ENCODE results near the gene MUC5B. TPM values are rescaled to one million over a fixed set of nuclear protein-coding genes. Genes with fewer than 3 reads are reported as not detected.

Gene MUC5B
- total and polyA plus RNA-seq, 2 of the 13 experiments (the other 11 are each of a cell fraction or from before 2014, with no cell fraction given): 0.01 TPM; not detected in 1

- H3K9ac ChIP-seq (ENCODE audit: insufficient read depth, low read depth, low read length): no peak overlapping the region
- no peak for ATAC-seq
- BruUV-seq (replicated peaks): no TSS peak
- ChIA-PET POLR2A (no interaction called here), CTCF (ENCODE audit: low intra/inter-chr PET ratio, low total read pairs) (no interaction called here)
- H3K4me3 ChIP-seq (replicated peaks in 1 of 3; ENCODE audit: insufficient read depth in 1 of 3, low read depth in 2 of 3, low read length in 3 of 3): no peak overlapping the region
- WGBS (ENCODE audit: low lambda C conversion rate): 37% methylated on average over 25 of the region's 38 CpGs
- no peak for DNase-seq (ENCODE audit: low spot score)
- FAIRE-seq: no peak
- no peaks in the 10 kb centered on the region for H3K79me2 ChIP-seq (ENCODE audit: insufficient read depth, low read length)
- H3K4me2 ChIP-seq (ENCODE audit: low read depth, low read length): no peak overlapping the region
- H3K4me1 ChIP-seq (ENCODE audit: insufficient read depth, low read length): 0 out of 2 replicates have a peak, but pooled peaks cover 5% of the 10 kb centered on the region
- peaks cover 32 to 71% of the 10 kb centered on the region in 2 experiments; a peak in 4 of 5 replicates for H3K27me3 ChIP-seq (ENCODE audit: control insufficient read depth in 1 of 2, insufficient read depth in 2 of 2, low read length in 2 of 2)
- no peak overlapping the region for H2AFZ ChIP-seq (ENCODE audit: low read length)
- no peak overlapping the region for H3K27ac ChIP-seq (ENCODE audit: extremely low read length, insufficient read depth, low read length)
- intact Hi-C loops (cut with micrococcal nuclease; ENCODE audit: unreplicated experiment): loop anchor here (10.0 kb wide), 1 partner anchor 58 kb away; no protein-coding TSS in a partner anchor
- H3K9me3 ChIP-seq (ENCODE audit: low read length): peaks cover 13% of the 10 kb centered on the region
- in situ Hi-C loops (cut with HindIII; ENCODE audit: extremely low pct_ligation_motif_present, low pct_unique_long_range_greater_than_20kb): no loop called here
- H4K20me1 ChIP-seq (ENCODE audit: insufficient read depth, low read length): no peaks in the 10 kb centered on the region
- TF ChIP-seq MXD4 (CRISPR knock-in tag; IDR thresholded peaks at IDR 0.05): no peak
- no peak for TF ChIP-seq ZNF615 (CRISPR knock-in tag; IDR thresholded peaks at IDR 0.05; ENCODE audit: borderline replicate concordance)
- TF ChIP-seq ARNTL (CRISPR knock-in tag; IDR thresholded peaks at IDR 0.05): no peak
- no peak for TF ChIP-seq ZNF614 (CRISPR knock-in tag; IDR thresholded peaks at IDR 0.05; ENCODE audit: borderline replicate concordance)
- TF ChIP-seq ZNF513 (CRISPR knock-in tag; conservative IDR thresholded peaks at IDR 0.05): no peak
- no peaks in the 10 kb centered on the region for H3K36me3 ChIP-seq (replicated peaks in 1 of 2; ENCODE audit: control insufficient read depth in 1 of 2, insufficient read depth in 2 of 2, low read length in 2 of 2)
Measured at GRCh38 chr11:1206391-1207271, 16.2 kb upstream of the MUC5B start.

All from HepG2 (cell line).